Lung (tissue), 12 donors: Measurements from ENCODE around the gene PTPN18. TPM values are rescaled to one million over a fixed set of nuclear protein-coding genes. Genes with fewer than 3 reads are reported as not detected.

Source experiments
- ATAC-seq: fragments of 200-7000 bp; cut with Tn5 transposase; one replicate; pipeline ENCODE4 v1.9.1; 2020; ENCODE audit warnings: moderate number of reproducible peaks; ENCODE audit not compliant: insufficient read depth, low FRiP score
- DNase-seq, 3 donors: peaks; one replicate each; pipeline ENCODE4 v3.0.0-alpha.2; 2013 to 2017
- H3K27ac ChIP-seq, 2 donors: one replicate each; pipeline ENCODE4 v1.5.1; 2013; ENCODE audit warnings: mild to moderate bottlenecking in 2 of 2, moderate library complexity in 2 of 2, control low read depth in 1 of 2, inconsistent platforms in 1 of 2, low read depth in 1 of 2, low read length in 1 of 2
- H3K27me3 ChIP-seq, 3 donors: one replicate each; pipeline ENCODE4 v1.5.1; 2013; ENCODE audit warnings: low read length in 2 of 3; ENCODE audit not compliant: control insufficient read depth in 3 of 3, insufficient read depth in 3 of 3
- H3K36me3 ChIP-seq, 4 donors: one replicate each; pipeline ENCODE4 v1.5.1; 2013; ENCODE audit warnings: low read length in 4 of 4, mild to moderate bottlenecking in 1 of 4, moderate library complexity in 1 of 4; ENCODE audit not compliant: control insufficient read depth in 4 of 4, insufficient read depth in 4 of 4
- H3K4me1 ChIP-seq, 5 donors: one replicate each; pipeline ENCODE4 v1.5.1; 2013; ENCODE audit warnings: low read length in 5 of 5, mild to moderate bottlenecking in 2 of 5, moderate library complexity in 1 of 5; ENCODE audit not compliant: control insufficient read depth in 5 of 5, insufficient read depth in 5 of 5
- H3K4me3 ChIP-seq: one replicate; pipeline ENCODE4 v1.5.1; 2013; ENCODE audit warnings: mild to moderate bottlenecking, control low read depth, moderate library complexity
- H3K9ac ChIP-seq, 2 donors: one replicate each; pipeline ENCODE4 v1.5.1; 2013; ENCODE audit warnings: low read length in 2 of 2, control low read depth in 1 of 2; ENCODE audit not compliant: insufficient read depth in 1 of 2
- H3K9me3 ChIP-seq, 4 donors: one replicate each; pipeline ENCODE4 v1.5.1; 2013; ENCODE audit warnings: low read length in 3 of 4, mild to moderate bottlenecking in 1 of 4, moderate library complexity in 1 of 4; ENCODE audit not compliant: control insufficient read depth in 4 of 4, insufficient read depth in 3 of 4
- WGBS, 2 donors: extraction: QIAGEN DNeasy Blood & Tissue Kit; methylation state at CpG; one replicate each; pipeline ENCODE4 v1.1.7; 2013; 5-methylcytosine and 5-hydroxymethylcytosine counted together
- polyA plus RNA-seq, 2 donors: library from polyadenylated mRNA; stranded (reverse); fragments of 200-250 nt; gene quantifications; one replicate each; pipeline ENCODE4 v1.2.1, GENCODE V29; 2013
- total RNA-seq, 2 donors: library from RNA; depleted of rRNA in 1 of 2; stranded (reverse); fragments of >200 nt in 1 of 2; gene quantifications; one replicate each; pipeline ENCODE4 v1.2.1, GENCODE V29; 2014 to 2021
- TF ChIP-seq, protein P1 (sequence below): IDR thresholded peaks from 2 replicates; pipeline ENCODE4 v1.5.1; 2012; ENCODE audit warnings: mild to moderate bottlenecking; ENCODE audit errors: control extremely low read depth, extremely low read depth
- donor health status: control.
- donor health status: control.
- donor health status: Bipolar disorder and iron deficiency.
- donor health status: healthy.
- donor health status: DM: yes; HTN: yes; CAD: no.

The PTPN18 gene
- total and polyA plus RNA-seq, 4 donors = 29.2 to 88.3 (median 59.7) TPM

DNA sequence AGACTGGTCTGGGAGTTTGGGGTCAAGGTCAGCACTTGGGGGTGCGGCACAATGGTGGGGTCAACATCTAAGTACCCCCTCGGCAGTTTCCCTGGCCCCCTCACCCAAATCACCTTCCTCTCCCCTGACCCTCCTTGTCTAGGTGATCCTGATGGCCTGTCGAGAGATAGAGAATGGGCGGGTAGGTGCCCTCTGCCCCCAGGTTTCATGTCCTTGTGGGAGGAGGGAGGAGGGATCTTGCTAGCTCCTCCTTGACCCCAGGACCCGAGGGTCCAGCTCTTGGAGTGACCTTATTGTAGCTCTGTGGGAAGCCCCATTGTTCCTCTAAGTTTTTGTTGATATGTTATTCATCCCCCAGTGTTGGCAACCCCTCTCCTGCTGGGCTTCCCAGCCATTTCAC, 3.6 kb downstream of the PTPN18 start:
- no peak overlapping the region for H3K27ac ChIP-seq
- no peak overlapping the region for H3K4me3 ChIP-seq
- peaks cover 0 to 7% (median 4%) of the 10 kb centered on the region in 5 donors for H3K4me1 ChIP-seq
- H3K9ac ChIP-seq = no peak overlapping the region
- ATAC-seq (no peak), DNase-seq (no peak)
- no peaks in the 10 kb centered on the region for H3K9me3 ChIP-seq
- TF ChIP-seq, protein P1, sequence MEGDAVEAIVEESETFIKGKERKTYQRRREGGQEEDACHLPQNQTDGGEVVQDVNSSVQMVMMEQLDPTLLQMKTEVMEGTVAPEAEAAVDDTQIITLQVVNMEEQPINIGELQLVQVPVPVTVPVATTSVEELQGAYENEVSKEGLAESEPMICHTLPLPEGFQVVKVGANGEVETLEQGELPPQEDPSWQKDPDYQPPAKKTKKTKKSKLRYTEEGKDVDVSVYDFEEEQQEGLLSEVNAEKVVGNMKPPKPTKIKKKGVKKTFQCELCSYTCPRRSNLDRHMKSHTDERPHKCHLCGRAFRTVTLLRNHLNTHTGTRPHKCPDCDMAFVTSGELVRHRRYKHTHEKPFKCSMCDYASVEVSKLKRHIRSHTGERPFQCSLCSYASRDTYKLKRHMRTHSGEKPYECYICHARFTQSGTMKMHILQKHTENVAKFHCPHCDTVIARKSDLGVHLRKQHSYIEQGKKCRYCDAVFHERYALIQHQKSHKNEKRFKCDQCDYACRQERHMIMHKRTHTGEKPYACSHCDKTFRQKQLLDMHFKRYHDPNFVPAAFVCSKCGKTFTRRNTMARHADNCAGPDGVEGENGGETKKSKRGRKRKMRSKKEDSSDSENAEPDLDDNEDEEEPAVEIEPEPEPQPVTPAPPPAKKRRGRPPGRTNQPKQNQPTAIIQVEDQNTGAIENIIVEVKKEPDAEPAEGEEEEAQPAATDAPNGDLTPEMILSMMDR = no peak
- 89 to 92% methylated on average over 5 of the region's 5 CpGs for WGBS, 2 donors
- H3K36me3 ChIP-seq = no peaks in the 10 kb centered on the region
- H3K27me3 ChIP-seq = no peaks in the 10 kb centered on the region

DNA sequence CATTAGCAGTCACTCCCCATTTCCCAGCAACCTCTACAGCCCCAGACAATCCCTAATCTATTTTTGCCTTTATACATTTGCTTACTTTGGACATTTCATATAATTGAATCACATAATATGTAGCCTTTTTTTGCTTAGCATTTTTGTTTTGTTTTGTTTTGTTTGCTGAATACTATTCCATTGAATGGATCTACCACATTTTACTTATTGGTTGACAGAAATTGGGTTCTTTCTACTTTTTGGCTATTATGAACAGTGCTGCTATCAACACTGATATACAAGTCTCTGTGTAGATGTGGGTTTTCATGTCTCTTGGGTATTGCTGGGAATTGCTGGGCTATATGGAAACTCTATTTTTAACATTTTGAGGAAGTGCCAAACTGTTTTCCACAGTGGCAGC, 7.6 kb downstream of the PTPN18 start:
- no peak for DNase-seq
- no peak overlapping the region for H3K9ac ChIP-seq
- H3K27me3 ChIP-seq = no peaks in the 10 kb centered on the region
- TF ChIP-seq, protein P1 = no peak
- H3K9me3 ChIP-seq = no peaks in the 10 kb centered on the region
- no peak for ATAC-seq
- no peaks in the 10 kb centered on the region for H3K4me1 ChIP-seq
- no peak overlapping the region for H3K4me3 ChIP-seq
- no peak overlapping the region for H3K27ac ChIP-seq
- H3K36me3 ChIP-seq = no peaks in the 10 kb centered on the region

DNA sequence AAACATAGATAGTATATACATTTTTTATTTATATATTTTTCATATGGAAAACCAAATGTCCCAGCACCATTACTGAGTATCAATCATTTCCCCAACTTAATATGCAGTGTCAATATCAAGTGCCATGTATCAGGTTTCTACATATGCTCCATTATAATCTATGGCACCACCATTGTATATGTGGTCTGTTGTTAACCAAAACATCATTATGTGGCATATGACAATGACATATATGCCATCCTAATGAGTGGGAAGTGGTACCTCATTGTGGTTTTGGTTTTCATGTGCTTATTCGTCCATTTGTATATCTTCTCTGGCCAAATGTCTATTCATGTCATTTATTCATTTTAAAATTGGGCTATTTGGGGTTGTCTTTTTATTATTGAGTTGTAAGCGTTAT, 9.2 kb downstream of the PTPN18 start:
- Histone ChIP-seq H3K27me3 (no peaks in the 10 kb centered on the region), H3K27ac (no peak overlapping the region), H3K9ac (no peak overlapping the region), H3K36me3 (peaks cover 0 to 2% (median 0%) of the 10 kb centered on the region in 4 donors), H3K4me1 (peaks cover 0 to 1% (median 0%) of the 10 kb centered on the region in 5 donors), H3K9me3 (no peaks in the 10 kb centered on the region), H3K4me3 (no peak overlapping the region)
- DNase-seq = no peak
- WGBS, 2 donors = 67 to 86% methylated on average over 2 of the region's 2 CpGs
- no peak for ATAC-seq
- TF ChIP-seq, protein P1 = no peak

DNA sequence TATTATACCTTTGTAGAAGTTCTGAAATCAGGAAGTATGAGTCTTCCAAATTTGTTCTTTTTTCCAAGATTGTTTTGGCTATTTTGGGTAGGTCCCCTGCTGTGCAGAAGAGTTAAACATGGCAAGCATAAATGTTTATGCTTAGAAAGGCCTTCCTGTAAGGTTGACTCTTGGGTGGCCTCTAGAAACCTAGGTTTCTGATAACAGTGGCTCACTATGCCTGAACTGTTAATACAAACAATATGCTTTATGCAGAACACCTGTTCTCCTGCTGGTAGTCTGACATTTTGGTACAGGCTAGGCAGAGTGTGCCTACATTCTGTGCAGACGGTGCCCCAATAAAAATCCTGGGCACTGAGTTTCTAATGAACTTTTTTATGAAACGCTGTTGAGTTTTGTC, 10.1 kb downstream of the PTPN18 start:
- Histone ChIP-seq H3K9me3 (no peaks in the 10 kb centered on the region), H3K27ac (no peak overlapping the region), H3K4me3 (no peak overlapping the region), H3K4me1 (peaks cover 0 to 3% (median 0%) of the 10 kb centered on the region in 5 donors), H3K9ac (no peak overlapping the region), H3K27me3 (no peaks in the 10 kb centered on the region), H3K36me3 (peaks cover 0 to 5% (median 3%) of the 10 kb centered on the region in 4 donors)
- ATAC-seq (no peak), DNase-seq (no peak)
- TF ChIP-seq, protein P1 = no peak
- 92 to 93% methylated on average over 2 of the region's 2 CpGs for WGBS, 2 donors
